Mucosa of descending colon (tissue), 3 donors: ENCODE results near the gene SPTBN5. TPM values are rescaled to one million over a fixed set of nuclear protein-coding genes. Genes with fewer than 3 reads are reported as not detected.

Source experiments
- ATAC-seq: fragments of 200-7000 bp; cut with Tn5 transposase; one replicate; pipeline ENCODE4 v1.9.1; 2020; ENCODE audit warnings: mild to moderate bottlenecking, moderate library complexity
- DNase-seq, 3 donors: peaks; one replicate each; pipeline ENCODE4 v3.0.0-alpha.2; 2020
- H3K36me3 ChIP-seq: fragments of 200-600 bp; one replicate; pipeline ENCODE4 v1.8.0; 2021; ENCODE audit warnings: low read depth, mild to moderate bottlenecking
- H3K4me1 ChIP-seq: fragments of 200-600 bp; one replicate; pipeline ENCODE4 v1.8.0; 2021; ENCODE audit warnings: low read depth, mild to moderate bottlenecking
- H3K4me3 ChIP-seq: fragments of 200-600 bp; one replicate; pipeline ENCODE4 v1.8.0; 2021; ENCODE audit warnings: mild to moderate bottlenecking
- H3K9me3 ChIP-seq: fragments of 200-600 bp; one replicate; pipeline ENCODE4 v1.8.0; 2021; ENCODE audit warnings: mild to moderate bottlenecking
- CTCF ChIP-seq: fragments of 200-600 bp; IDR thresholded peaks from one replicate; pipeline ENCODE4 v1.8.0; 2022; ENCODE audit warnings: antibody characterized with exemption, mild to moderate bottlenecking
- intact Hi-C, 2 donors: fragments of 100-400 bp; cut with DNase I in 1 of 2; cut with micrococcal nuclease in 1 of 2; formaldehyde crosslinking; loops; one replicate each; pipeline versions ENCODE4 v1.11.0 to v1.11.1; 2022; cut with DNase I, micrococcal nuclease
- total RNA-seq, 3 donors: library from RNA; stranded (reverse); fragmentation: NEBNext Ultra II Directional in 2 of 3; extraction: Animal tissue kit (Norgen Biotek cat#: 25700) in 2 of 3; gene quantifications; one replicate each; pipeline versions ENCODE4 v1.2.1 to v1.2.4, GENCODE V29; 2021 to 2023
- donor health status: DM: no; HTN: no; CAD: no; lungs with moderate emphysema.
- donor health status: DM: no; HTN: no; CAD: no.
- donor health status: DM: no; HTN: yes; CAD: no.

The SPTBN5 gene
- total RNA-seq, 3 donors from 2014 or later = 0.36 to 2.2 (median 0.87) TPM

GRCh38 chr15:41930221-41930866 is 36.5 kb upstream of the SPTBN5 start:
- intact Hi-C loops = no loop called here
- TF ChIP-seq CTCF = no peak
- ATAC-seq = peak; percentile 56
- peak; percentile 56 to 86 (median 71) for DNase-seq
- no peaks in the 10 kb centered on the region for H3K36me3 ChIP-seq
- no peak overlapping the region for H3K4me3 ChIP-seq
- peaks cover 73% of the 10 kb centered on the region for H3K4me1 ChIP-seq
- no peaks in the 10 kb centered on the region for H3K9me3 ChIP-seq

GRCh38 chr15:41928637-41929620 is 35.1 kb upstream of the SPTBN5 start:
- no peaks in the 10 kb centered on the region for H3K36me3 ChIP-seq
- DNase-seq = peak in 2 of 3 donors; percentile 42 to 71
- ATAC-seq = peak; percentile 3
- no peak overlapping the region for H3K4me3 ChIP-seq
- no peaks in the 10 kb centered on the region for H3K9me3 ChIP-seq
- TF ChIP-seq CTCF = no peak
- intact Hi-C loops = loop anchor here in 1 of 2 donors (5.0 kb wide), 1 partner anchor 43 kb away; the partner anchor contains the start of gene EHD4
- peaks cover 64% of the 10 kb centered on the region for H3K4me1 ChIP-seq

GRCh38 chr15:41928100-41928499 is 34.2 kb upstream of the SPTBN5 start:
- intact Hi-C loops = loop anchor here in 1 of 2 donors (5.0 kb wide), 1 partner anchor 44 kb away; the partner anchor contains the start of gene EHD4
- H3K36me3 ChIP-seq = no peaks in the 10 kb centered on the region
- DNase-seq (no peak), ATAC-seq (peak; percentile 65)
- H3K4me3 ChIP-seq = no peak overlapping the region
- peaks cover 61% of the 10 kb centered on the region for H3K4me1 ChIP-seq
- no peak for TF ChIP-seq CTCF
- no peaks in the 10 kb centered on the region for H3K9me3 ChIP-seq

- TF ChIP-seq CTCF = no peak
- Histone ChIP-seq H3K9me3 (no peaks in the 10 kb centered on the region), H3K4me1 (peaks cover 58% of the 10 kb centered on the region), H3K36me3 (no peaks in the 10 kb centered on the region), H3K4me3 (no peak overlapping the region)
- DNase-seq (no peak), ATAC-seq (no peak)
- intact Hi-C loops = loop anchor here in 1 of 2 donors (5.0 kb wide), 1 partner anchor 45 kb away; the partner anchor contains the start of gene EHD4
These were observed 33.7 kb upstream of the SPTBN5 start for GRCh38 chr15:41927536-41927935.

- peak; percentile 63 to 74 (median 72) for DNase-seq
- intact Hi-C loops = loop anchor here in 1 of 2 donors (5.0 kb wide), 1 partner anchor 46 kb away; the partner anchor contains the start of gene EHD4
- TF ChIP-seq CTCF = no peak
- peak; percentile 86 for ATAC-seq
- Histone ChIP-seq H3K9me3 (no peaks in the 10 kb centered on the region), H3K4me3 (no peak overlapping the region), H3K4me1 (peaks cover 56% of the 10 kb centered on the region), H3K36me3 (no peaks in the 10 kb centered on the region)
These were observed 32.6 kb upstream of the SPTBN5 start for GRCh38 chr15:41926185-41927056.
